ENCODE results near the gene IGFBP5. TPM values are rescaled to one million over a fixed set of nuclear protein-coding genes. Genes with fewer than 3 reads are reported as not detected.

IGFBP5 gene
- total RNA-seq, 1 experiment from 2014 or later, result 0.20 TPM

GRCh38 chr2:216696321-216696720 lies 972 bp upstream of the IGFBP5 start:
- no peak overlapping the region for H3K4me3 Mint-ChIP-seq (ENCODE audit: unreplicated experiment)

GRCh38 chr2:216694826-216695217 lies 527 bp downstream of the IGFBP5 start:
- Histone ChIP-seq H3K27me3 (replicated peaks; ENCODE audit: control insufficient read depth, insufficient read depth, low read length) (no peaks in the 10 kb centered on the region; the same call in 1 of the 2 replicates), H3K4me1 (peaks cover 6% of the 10 kb centered on the region; the same call in 1 of the 2 replicates), H3K4me3 (ENCODE audit: low read depth, low read length) (no peak overlapping the region), H3K36me3 (ENCODE audit: control insufficient read depth, insufficient read depth, low read length) (no peaks in the 10 kb centered on the region), H3K9me3 (no peaks in the 10 kb centered on the region)
- H3K9me3 Mint-ChIP-seq (ENCODE audit: unreplicated experiment), result no peaks in the 10 kb centered on the region
- peaks cover 28% of the 10 kb centered on the region for H3K27me3 Mint-ChIP-seq (ENCODE audit: insufficient read depth, unreplicated experiment)
- intact Hi-C loops (cut with micrococcal nuclease; ENCODE audit: unreplicated experiment), result loop anchor here (5.0 to 10.0 kb wide), 3 partner anchors 287 to 802 kb away; no protein-coding TSS in a partner anchor
- no peak for DNase-seq
- no peaks in the 10 kb centered on the region for H3K36me3 Mint-ChIP-seq (ENCODE audit: insufficient read depth, unreplicated experiment)
- CTCF ChIA-PET, result interaction anchor here (0.6 to 0.7 kb wide), 5 partner anchors 13 to 256 kb away, joined by 3 to 6 read pairs (median 4); no protein-coding TSS in a partner anchor
- H3K4me1 Mint-ChIP-seq (ENCODE audit: low read depth, unreplicated experiment), result peaks cover 27% of the 10 kb centered on the region
- BruUV-seq (replicated peaks), result no TSS peak
- H3K4me3 Mint-ChIP-seq (ENCODE audit: unreplicated experiment), result no peak overlapping the region
- POLR2A ChIA-PET, result no interaction called here
- no peak for TF ChIP-seq CTCF (IDR thresholded peaks at IDR 0.05; ENCODE audit: insufficient read depth in 1 of 2, low read depth in 1 of 2, low read length in 1 of 2, severe bottlenecking in 1 of 2, unreplicated experiment in 1 of 2)
- H3K27ac Mint-ChIP-seq (ENCODE audit: unreplicated experiment), result no peak overlapping the region

More at GRCh38 chr2:216696321-216696720, 972 bp upstream of the IGFBP5 start:
- Mint-ChIP-seq H3K27me3 (ENCODE audit: insufficient read depth, unreplicated experiment) (peaks cover 22% of the 10 kb centered on the region), H3K4me1 (ENCODE audit: low read depth, unreplicated experiment) (peaks cover 23% of the 10 kb centered on the region), H3K9me3 (ENCODE audit: unreplicated experiment) (no peaks in the 10 kb centered on the region), H3K27ac (ENCODE audit: unreplicated experiment) (no peak overlapping the region), H3K36me3 (ENCODE audit: insufficient read depth, unreplicated experiment) (no peaks in the 10 kb centered on the region)
- no peaks in the 10 kb centered on the region for H3K9me3 ChIP-seq
- DNase-seq, result no peak
- intact Hi-C loops (cut with micrococcal nuclease; ENCODE audit: unreplicated experiment), result loop anchor here (1.0 to 10.0 kb wide), 4 partner anchors 286 to 801 kb away; no protein-coding TSS in a partner anchor
- H3K36me3 ChIP-seq (ENCODE audit: control insufficient read depth, insufficient read depth, low read length), result no peaks in the 10 kb centered on the region
- H3K27me3 ChIP-seq (replicated peaks; ENCODE audit: control insufficient read depth, insufficient read depth, low read length), result no peaks in the 10 kb centered on the region; the same call in 1 of the 2 replicates
- TF ChIP-seq CTCF (IDR thresholded peaks at IDR 0.05; ENCODE audit: insufficient read depth in 1 of 2, low read depth in 1 of 2, low read length in 1 of 2, severe bottlenecking in 1 of 2, unreplicated experiment in 1 of 2), result no peak
- BruUV-seq (replicated peaks), result no TSS peak
- CTCF ChIA-PET, result no interaction called here
- POLR2A ChIA-PET, result no interaction called here
- H3K4me1 ChIP-seq, result peaks cover 6% of the 10 kb centered on the region; the same call in 1 of the 2 replicates
- no peak overlapping the region for H3K4me3 ChIP-seq (ENCODE audit: low read depth, low read length)

GRCh38 chr2:216694082-216694825 lies 1.1 kb downstream of the IGFBP5 start:
- intact Hi-C loops (cut with micrococcal nuclease; ENCODE audit: unreplicated experiment), result loop anchor here (10.0 kb wide), 1 partner anchor 361 kb away; no protein-coding TSS in a partner anchor
- no peaks in the 10 kb centered on the region for H3K36me3 Mint-ChIP-seq (ENCODE audit: insufficient read depth, unreplicated experiment)
- Histone ChIP-seq H3K36me3 (ENCODE audit: control insufficient read depth, insufficient read depth, low read length) (no peaks in the 10 kb centered on the region), H3K27me3 (replicated peaks; ENCODE audit: control insufficient read depth, insufficient read depth, low read length) (no peaks in the 10 kb centered on the region; the same call in 1 of the 2 replicates), H3K9me3 (no peaks in the 10 kb centered on the region), H3K4me3 (ENCODE audit: low read depth, low read length) (peak overlapping the region; percentile 19), H3K4me1 (peaks cover 6% of the 10 kb centered on the region; the same call in 1 of the 2 replicates)
- ChIA-PET CTCF (interaction anchor here (0.5 to 1.3 kb wide), 5 partner anchors 10 to 480 kb away, joined by 3 to 6 read pairs (median 3); no protein-coding TSS in a partner anchor), POLR2A (no interaction called here)
- peaks cover 28% of the 10 kb centered on the region for H3K27me3 Mint-ChIP-seq (ENCODE audit: insufficient read depth, unreplicated experiment)
- H3K4me1 Mint-ChIP-seq (ENCODE audit: low read depth, unreplicated experiment), result peaks cover 27% of the 10 kb centered on the region
- H3K4me3 Mint-ChIP-seq (ENCODE audit: unreplicated experiment), result peak overlapping the region; percentile 79
- DNase-seq, result peak in 1 of 2 experiments; percentile 28
- no peak overlapping the region for H3K27ac Mint-ChIP-seq (ENCODE audit: unreplicated experiment)
- TF ChIP-seq CTCF (IDR thresholded peaks at IDR 0.05; ENCODE audit: insufficient read depth in 1 of 2, low read depth in 1 of 2, low read length in 1 of 2, severe bottlenecking in 1 of 2, unreplicated experiment in 1 of 2), result no peak
- BruUV-seq (replicated peaks), result no TSS peak
- H3K9me3 Mint-ChIP-seq (ENCODE audit: unreplicated experiment), result no peaks in the 10 kb centered on the region
